ENCODE results near the gene MAPK12. TPM values are rescaled to one million over a fixed set of nuclear protein-coding genes. Genes with fewer than 3 reads are reported as not detected.

MAPK12 gene
- total and polyA plus RNA-seq, 4 donors: 0.83 to 2.8 (median 1.9) TPM

- H3K27ac ChIP-seq (ENCODE audit: low read depth in 1 of 2, low read length in 2 of 2): no peak overlapping the region
- 47% methylated on average over 26 of the region's 26 CpGs for WGBS
- no peak for DNase-seq (ENCODE audit: low spot score)
- peaks cover 30 to 47% (median 36%) of the 10 kb centered on the region in 4 donors for H3K4me1 ChIP-seq (ENCODE audit: control insufficient read depth in 4 of 4, insufficient read depth in 4 of 4, low read length in 3 of 4)
- peaks cover 0 to 17% (median 8%) of the 10 kb centered on the region in 4 donors for H3K36me3 ChIP-seq (ENCODE audit: control insufficient read depth in 4 of 4, insufficient read depth in 3 of 4, low read depth in 1 of 4, low read length in 3 of 4)
- TF ChIP-seq RXRA (IDR thresholded peaks at IDR 0.05): no peak
- TF ChIP-seq, protein P1, sequence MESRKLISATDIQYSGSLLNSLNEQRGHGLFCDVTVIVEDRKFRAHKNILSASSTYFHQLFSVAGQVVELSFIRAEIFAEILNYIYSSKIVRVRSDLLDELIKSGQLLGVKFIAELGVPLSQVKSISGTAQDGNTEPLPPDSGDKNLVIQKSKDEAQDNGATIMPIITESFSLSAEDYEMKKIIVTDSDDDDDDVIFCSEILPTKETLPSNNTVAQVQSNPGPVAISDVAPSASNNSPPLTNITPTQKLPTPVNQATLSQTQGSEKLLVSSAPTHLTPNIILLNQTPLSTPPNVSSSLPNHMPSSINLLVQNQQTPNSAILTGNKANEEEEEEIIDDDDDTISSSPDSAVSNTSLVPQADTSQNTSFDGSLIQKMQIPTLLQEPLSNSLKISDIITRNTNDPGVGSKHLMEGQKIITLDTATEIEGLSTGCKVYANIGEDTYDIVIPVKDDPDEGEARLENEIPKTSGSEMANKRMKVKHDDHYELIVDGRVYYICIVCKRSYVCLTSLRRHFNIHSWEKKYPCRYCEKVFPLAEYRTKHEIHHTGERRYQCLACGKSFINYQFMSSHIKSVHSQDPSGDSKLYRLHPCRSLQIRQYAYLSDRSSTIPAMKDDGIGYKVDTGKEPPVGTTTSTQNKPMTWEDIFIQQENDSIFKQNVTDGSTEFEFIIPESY (IDR thresholded peaks at IDR 0.05): no peak
- no peak for TF ChIP-seq HNF4A (conservative IDR thresholded peaks at IDR 0.05)
- no peak for TF ChIP-seq RAD21 (IDR thresholded peaks at IDR 0.05)
- no peak for TF ChIP-seq TAF1 (conservative IDR thresholded peaks at IDR 0.05)
- no peak for TF ChIP-seq GABPA (IDR thresholded peaks at IDR 0.05 in 1 of 2, conservative IDR thresholded peaks at IDR 0.05 in 1 of 2)
- TF ChIP-seq SP1 (IDR thresholded peaks at IDR 0.05): no peak
- TF ChIP-seq NR2F2 (IDR thresholded peaks at IDR 0.05): no peak
- no peak for TF ChIP-seq REST (IDR thresholded peaks at IDR 0.05)
- no peak for TF ChIP-seq EGR1 (IDR thresholded peaks at IDR 0.05; ENCODE audit: low read depth in 2 of 2)
- TF ChIP-seq YY1 (IDR thresholded peaks at IDR 0.05): no peak
- TF ChIP-seq HNF4G (IDR thresholded peaks at IDR 0.05): no peak
- no peak for TF ChIP-seq MAX (IDR thresholded peaks at IDR 0.05)
- TF ChIP-seq JUND (IDR thresholded peaks at IDR 0.05): no peak
- TF ChIP-seq FOXA1 (IDR thresholded peaks at IDR 0.05): no peak
- TF ChIP-seq, protein P2, sequence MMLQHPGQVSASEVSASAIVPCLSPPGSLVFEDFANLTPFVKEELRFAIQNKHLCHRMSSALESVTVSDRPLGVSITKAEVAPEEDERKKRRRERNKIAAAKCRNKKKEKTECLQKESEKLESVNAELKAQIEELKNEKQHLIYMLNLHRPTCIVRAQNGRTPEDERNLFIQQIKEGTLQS (IDR thresholded peaks at IDR 0.05): no peak
- TF ChIP-seq CTCF (IDR thresholded peaks at IDR 0.05; ENCODE audit: low read depth, low read length, missing input control): no peak
- no peak overlapping the region for H3K4me3 ChIP-seq (ENCODE audit: low read depth in 1 of 3, low read length in 3 of 3)
- no peaks in the 10 kb centered on the region for H3K27me3 ChIP-seq (ENCODE audit: control insufficient read depth in 4 of 4, insufficient read depth in 4 of 4, low read length in 3 of 4)
- H3K9me3 ChIP-seq (ENCODE audit: control insufficient read depth in 4 of 4, low read length in 3 of 4): no peaks in the 10 kb centered on the region
- no peak overlapping the region for H3K9ac ChIP-seq (ENCODE audit: low read depth in 1 of 2, low read length in 2 of 2)
Observed at GRCh38 chr22:50272044-50272802, 10.7 kb upstream of the MAPK12 start.

Data from liver (tissue), 9 donors.